Measurements from ENCODE around the gene LRRFIP1. TPM values are rescaled to one million over a fixed set of nuclear protein-coding genes. Genes with fewer than 3 reads are reported as not detected.

The LRRFIP1 gene
- total and polyA plus RNA-seq, 9 of the 15 experiments (the other 6 are each of a cell fraction or from before 2014, with no cell fraction given), result 13.1 to 45.2 (median 31.3) TPM

- CTCF ChIA-PET (ENCODE audit: low intra/inter-chr PET ratio), result no interaction called here
- POLR2A ChIA-PET, result no interaction called here
- FAIRE-seq, result no peak
Measured at GRCh38 chr2:237593596-237594320, 33.6 kb upstream of the LRRFIP1 start.

More at GRCh38 chr2:237593596-237594320, 33.6 kb upstream of the LRRFIP1 start:
- H2AFZ ChIP-seq (ENCODE audit: low read depth, low read length), result no peak overlapping the region
- ATAC-seq (no peak), DNase-seq (ENCODE audit: extremely low read depth in 1 of 4, low spot score in 3 of 4) (no peak)
- no peak overlapping the region for H3K9ac ChIP-seq (ENCODE audit: insufficient read depth in 1 of 2, low read depth in 2 of 2, low read length in 2 of 2)
- in situ Hi-C loops (cut with MboI) (no loop called here), intact Hi-C loops (cut with micrococcal nuclease) (no loop called here)
- H3K9me1 ChIP-seq (ENCODE audit: control insufficient read depth, insufficient read depth, low read length), result no peaks in the 10 kb centered on the region
- peaks cover 11 to 62% of the 10 kb centered on the region in 2 experiments; a peak in 3 of 5 replicates for H3K27me3 ChIP-seq (ENCODE audit: control insufficient read depth in 2 of 2, insufficient read depth in 2 of 2, low read length in 2 of 2)
- H4K20me1 ChIP-seq (replicated peaks; ENCODE audit: control insufficient read depth, insufficient read depth, low read length), result peaks cover 6% of the 10 kb centered on the region; the same call in 1 of the 2 replicates
- H3K9me3 ChIP-seq (replicated peaks; ENCODE audit: control insufficient read depth, insufficient read depth, low read depth, low read length), result no peaks in the 10 kb centered on the region
- no peaks in the 10 kb centered on the region for H3K79me2 ChIP-seq (ENCODE audit: control insufficient read depth, insufficient read depth, low read length)
- no peak overlapping the region for H3K4me3 ChIP-seq
- peaks cover 0 to 4% of the 10 kb centered on the region in 2 experiments; a peak in 1 of 5 replicates for H3K4me1 ChIP-seq (replicated peaks in 1 of 2; ENCODE audit: control insufficient read depth in 2 of 2, insufficient read depth in 2 of 2, low read length in 2 of 2)
- H3K36me3 ChIP-seq (ENCODE audit: control insufficient read depth, insufficient read depth, low read length), result no peaks in the 10 kb centered on the region
- BruUV-seq (replicated peaks), result no TSS peak
- 0% methylated on average over 7 of the region's 17 CpGs for WGBS (ENCODE audit: insufficient coverage, low coverage, missing lambda C conversion rate)
- TF ChIP-seq SRSF9 (IDR thresholded peaks at IDR 0.05; ENCODE audit: borderline replicate concordance, low read depth, low read length), result no peak
- TF ChIP-seq ZNF347 (CRISPR knock-in tag; IDR thresholded peaks at IDR 0.05; ENCODE audit: low read depth), result no peak
- no peak for TF ChIP-seq HMGXB4 (CRISPR knock-in tag; IDR thresholded peaks at IDR 0.05)
- no peak for TF ChIP-seq ZNF766 (CRISPR knock-in tag; conservative IDR thresholded peaks at IDR 0.05)
- no peak for TF ChIP-seq DEAF1 (CRISPR knock-in tag; IDR thresholded peaks at IDR 0.05)
- no peak for TF ChIP-seq ATF1 (CRISPR knock-in tag; IDR thresholded peaks at IDR 0.05)
- no peak for TF ChIP-seq ATF1 (tag; IDR thresholded peaks at IDR 0.05)
- TF ChIP-seq MAFG (tag; conservative IDR thresholded peaks at IDR 0.05), result no peak
- no peak for TF ChIP-seq ZNF146 (CRISPR knock-in tag; IDR thresholded peaks at IDR 0.05; ENCODE audit: unreplicated experiment)
- TF ChIP-seq, protein P1, sequence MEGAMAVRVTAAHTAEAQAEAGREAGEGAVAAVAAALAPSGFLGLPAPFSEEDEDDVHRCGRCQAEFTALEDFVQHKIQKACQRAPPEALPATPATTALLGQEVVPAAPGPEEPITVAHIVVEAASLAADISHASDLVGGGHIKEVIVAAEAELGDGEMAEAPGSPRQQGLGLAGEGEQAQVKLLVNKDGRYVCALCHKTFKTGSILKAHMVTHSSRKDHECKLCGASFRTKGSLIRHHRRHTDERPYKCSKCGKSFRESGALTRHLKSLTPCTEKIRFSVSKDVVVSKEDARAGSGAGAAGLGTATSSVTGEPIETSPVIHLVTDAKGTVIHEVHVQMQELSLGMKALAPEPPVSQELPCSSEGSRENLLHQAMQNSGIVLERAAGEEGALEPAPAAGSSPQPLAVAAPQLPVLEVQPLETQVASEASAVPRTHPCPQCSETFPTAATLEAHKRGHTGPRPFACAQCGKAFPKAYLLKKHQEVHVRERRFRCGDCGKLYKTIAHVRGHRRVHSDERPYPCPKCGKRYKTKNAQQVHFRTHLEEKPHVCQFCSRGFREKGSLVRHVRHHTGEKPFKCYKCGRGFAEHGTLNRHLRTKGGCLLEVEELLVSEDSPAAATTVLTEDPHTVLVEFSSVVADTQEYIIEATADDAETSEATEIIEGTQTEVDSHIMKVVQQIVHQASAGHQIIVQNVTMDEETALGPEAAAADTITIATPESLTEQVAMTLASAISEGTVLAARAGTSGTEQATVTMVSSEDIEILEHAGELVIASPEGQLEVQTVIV (CRISPR knock-in tag; IDR thresholded peaks at IDR 0.05; ENCODE audit: borderline replicate concordance), result no peak
- no peak for TF ChIP-seq ZNF507 (tag; conservative IDR thresholded peaks at IDR 0.05)
- TF ChIP-seq KLF10 (CRISPR knock-in tag; IDR thresholded peaks at IDR 0.05), result no peak
- TF ChIP-seq CHD4 (IDR thresholded peaks at IDR 0.05; ENCODE audit: insufficient read depth, insufficient replicate concordance, low read depth, low read length, poor library complexity, severe bottlenecking), result no peak
- TF ChIP-seq, protein P2, sequence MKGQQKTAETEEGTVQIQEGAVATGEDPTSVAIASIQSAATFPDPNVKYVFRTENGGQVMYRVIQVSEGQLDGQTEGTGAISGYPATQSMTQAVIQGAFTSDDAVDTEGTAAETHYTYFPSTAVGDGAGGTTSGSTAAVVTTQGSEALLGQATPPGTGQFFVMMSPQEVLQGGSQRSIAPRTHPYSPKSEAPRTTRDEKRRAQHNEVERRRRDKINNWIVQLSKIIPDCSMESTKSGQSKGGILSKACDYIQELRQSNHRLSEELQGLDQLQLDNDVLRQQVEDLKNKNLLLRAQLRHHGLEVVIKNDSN (CRISPR knock-in tag; IDR thresholded peaks at IDR 0.05), result no peak
- TF ChIP-seq NCOR1 (IDR thresholded peaks at IDR 0.05), result no peak
- no peak for TF ChIP-seq SMARCA4 (IDR thresholded peaks at IDR 0.05)
- H3K4me2 ChIP-seq (ENCODE audit: insufficient read depth, low read length), result no peak overlapping the region
- no peak overlapping the region for H3K27ac ChIP-seq (ENCODE audit: extremely low read depth, low read depth, low read length)

Measured in K562 (cell line).